Osteoblast (primary cell): ENCODE measurements around the gene SURF1. TPM values are rescaled to one million over a fixed set of nuclear protein-coding genes. Genes with fewer than 3 reads are reported as not detected.

ENCODE experiments used
- DNase-seq: peaks from one replicate; pipeline ENCODE4 v3.0.0; 2011; ENCODE audit warnings: low spot score, mixed read lengths; ENCODE audit not compliant: insufficient read length; ENCODE audit errors: missing footprints
- H2AFZ ChIP-seq: 2 replicates; pipeline ENCODE4 v1.6.0; 2011; ENCODE audit warnings: mild to moderate bottlenecking, low read length
- H3K27ac ChIP-seq: 2 replicates; pipeline ENCODE4 v1.5.1; 2011; ENCODE audit warnings: mild to moderate bottlenecking, low read depth, low read length, moderate library complexity
- H3K27me3 ChIP-seq: 2 replicates; pipeline ENCODE4 v1.6.0; 2012; ENCODE audit warnings: mild to moderate bottlenecking, control low read depth, inconsistent platforms, low read length, moderate library complexity; ENCODE audit not compliant: insufficient read depth
- H3K36me3 ChIP-seq: 2 replicates; pipeline ENCODE4 v1.5.1; 2011; ENCODE audit warnings: mild to moderate bottlenecking, low read length, control low read depth, moderate library complexity; ENCODE audit not compliant: insufficient read depth
- H3K4me1 ChIP-seq: 2 replicates; pipeline ENCODE4 v1.5.1; 2011; ENCODE audit warnings: mild to moderate bottlenecking, low read length, control low read depth, moderate library complexity; ENCODE audit not compliant: insufficient read depth
- H3K4me2 ChIP-seq: 2 replicates; pipeline ENCODE4 v1.6.0; 2011; ENCODE audit warnings: mild to moderate bottlenecking, low read length; ENCODE audit not compliant: insufficient read depth
- H3K4me3 ChIP-seq: fragments of 200-600 bp; sonication (generic); 3 replicates; pipeline ENCODE4 v1.5.1; 2012; ENCODE audit warnings: mild to moderate bottlenecking, low read length, inconsistent platforms; ENCODE audit not compliant: insufficient read depth
- H3K79me2 ChIP-seq: 2 replicates; pipeline ENCODE4 v1.6.0; 2012; ENCODE audit warnings: mild to moderate bottlenecking, low read length, control low read depth, inconsistent platforms; ENCODE audit not compliant: insufficient read depth
- H3K9me3 ChIP-seq: 2 replicates; pipeline ENCODE4 v1.5.1; 2011; ENCODE audit warnings: low read depth, low read length, control low read depth
- H4K20me1 ChIP-seq: 2 replicates; pipeline ENCODE4 v1.6.0; 2012; ENCODE audit warnings: mild to moderate bottlenecking, low read length, control low read depth; ENCODE audit not compliant: insufficient read depth
- CTCF ChIP-seq: IDR thresholded peaks from 2 replicates; pipeline ENCODE4 v1.5.1; 2011; ENCODE audit warnings: mild to moderate bottlenecking, low read depth, low read length, moderate library complexity; ENCODE audit errors: extremely low read depth
- total RNA-seq: library from RNA; depleted of rRNA; stranded (reverse); fragments of >200 nt; gene quantifications from 2 replicates; pipeline ENCODE4 v1.2.3, GENCODE V29; 2012

SURF1 gene
- total RNA-seq, 1 donor, result 21.0 TPM

- TF ChIP-seq CTCF, result no peak
- H3K9me3 ChIP-seq, result no peaks in the 10 kb centered on the region
- H3K4me1 ChIP-seq, result no peaks in the 10 kb centered on the region
- DNase-seq, result no peak
- H3K4me3 ChIP-seq, result no peak overlapping the region
- H3K4me2 ChIP-seq, result no peak overlapping the region
- no peak overlapping the region for H3K27ac ChIP-seq
- H4K20me1 ChIP-seq, result no peaks in the 10 kb centered on the region
- H3K36me3 ChIP-seq, result no peaks in the 10 kb centered on the region
- no peaks in the 10 kb centered on the region for H3K79me2 ChIP-seq
- H3K27me3 ChIP-seq, result peaks cover 10% of the 10 kb centered on the region
- H2AFZ ChIP-seq, result no peak overlapping the region
Observed at GRCh38 chr9:133305731-133306130, 50.6 kb downstream of the SURF1 start.

- Histone ChIP-seq H2AFZ (no peak overlapping the region), H3K27me3 (peaks cover 10% of the 10 kb centered on the region), H3K27ac (no peak overlapping the region), H3K36me3 (no peaks in the 10 kb centered on the region), H3K79me2 (no peaks in the 10 kb centered on the region), H3K4me3 (no peak overlapping the region), H3K4me2 (no peak overlapping the region), H3K4me1 (no peaks in the 10 kb centered on the region), H3K9me3 (no peaks in the 10 kb centered on the region), H4K20me1 (no peaks in the 10 kb centered on the region)
- no peak for DNase-seq
- no peak for TF ChIP-seq CTCF
Observed at GRCh38 chr9:133304477-133305377, 51.6 kb downstream of the SURF1 start.

- no peak overlapping the region for H3K27ac ChIP-seq
- H3K27me3 ChIP-seq, result peaks cover 10% of the 10 kb centered on the region
- H4K20me1 ChIP-seq, result no peaks in the 10 kb centered on the region
- no peak for DNase-seq
- H3K36me3 ChIP-seq, result no peaks in the 10 kb centered on the region
- TF ChIP-seq CTCF, result no peak
- no peak overlapping the region for H2AFZ ChIP-seq
- no peak overlapping the region for H3K4me2 ChIP-seq
- no peak overlapping the region for H3K4me3 ChIP-seq
- no peaks in the 10 kb centered on the region for H3K4me1 ChIP-seq
- no peaks in the 10 kb centered on the region for H3K9me3 ChIP-seq
- no peaks in the 10 kb centered on the region for H3K79me2 ChIP-seq
Observed at GRCh38 chr9:133304158-133304470, 52.2 kb downstream of the SURF1 start.

GRCh38 chr9:133303266-133304157 lies 52.8 kb downstream of the SURF1 start:
- Histone ChIP-seq H2AFZ (no peak overlapping the region), H4K20me1 (no peaks in the 10 kb centered on the region), H3K27me3 (peaks cover 10% of the 10 kb centered on the region), H3K36me3 (no peaks in the 10 kb centered on the region), H3K27ac (no peak overlapping the region), H3K4me3 (no peak overlapping the region), H3K9me3 (no peaks in the 10 kb centered on the region), H3K4me1 (no peaks in the 10 kb centered on the region), H3K79me2 (no peaks in the 10 kb centered on the region), H3K4me2 (no peak overlapping the region)
- no peak for DNase-seq
- no peak for TF ChIP-seq CTCF
